Immature natural killer cell (primary cell): ENCODE results near the gene ZNF679. TPM values are rescaled to one million over a fixed set of nuclear protein-coding genes. Genes with fewer than 3 reads are reported as not detected.
"Not testable (repeated sequence)": the region's sequence is repeated elsewhere in the genome, so short reads cannot be mapped to it uniquely, and the experiment has no call there.

ENCODE experiments used
- DNase-seq, 3 donors: peaks; one replicate each; pipeline ENCODE4 v3.0.0; 2022; ENCODE audit warnings: mixed read lengths in 1 of 3
- H3K27ac Mint-ChIP-seq, 6 donors: one replicate each; pipeline ENCODE4 v1.8.0; 2020; ENCODE audit warnings: mixed read lengths in 6 of 6, mild to moderate bottlenecking in 5 of 6, inconsistent platforms in 4 of 6, moderate library complexity in 3 of 6
- H3K27me3 Mint-ChIP-seq, 3 donors: one replicate each; pipeline ENCODE4 v1.8.0; 2020 to 2021; ENCODE audit warnings: low read depth in 3 of 3, mild to moderate bottlenecking in 3 of 3, mixed read lengths in 3 of 3, moderate library complexity in 3 of 3, inconsistent platforms in 1 of 3
- H3K36me3 Mint-ChIP-seq, 3 donors: one replicate each; pipeline ENCODE4 v1.8.0; 2020; ENCODE audit warnings: mixed read lengths in 3 of 3, inconsistent platforms in 2 of 3, mild to moderate bottlenecking in 2 of 3
- H3K4me1 Mint-ChIP-seq, 2 donors: one replicate each; pipeline ENCODE4 v1.8.0; 2020; ENCODE audit warnings: inconsistent platforms in 2 of 2, mild to moderate bottlenecking in 2 of 2, mixed read lengths in 2 of 2, moderate library complexity in 1 of 2
- H3K4me3 Mint-ChIP-seq, 5 donors: one replicate each; pipeline ENCODE4 v1.8.0; 2020; ENCODE audit warnings: mild to moderate bottlenecking in 5 of 5, mixed read lengths in 5 of 5, inconsistent platforms in 3 of 5, moderate library complexity in 3 of 5
- H3K9me3 Mint-ChIP-seq, 6 donors: one replicate each; pipeline ENCODE4 v1.8.0; 2020; ENCODE audit warnings: mild to moderate bottlenecking in 6 of 6, mixed read lengths in 6 of 6, inconsistent platforms in 4 of 6, moderate library complexity in 3 of 6
- polyA plus RNA-seq, 3 donors: library from polyadenylated mRNA; unstranded; fragments of 300-500 nt; fragmentation: Illumina TruSeq; gene quantifications; one replicate each; pipeline ENCODE4 v1.2.3, GENCODE V29; 2021

Gene ZNF679
- polyA plus RNA-seq: not detected

- not testable (repeated sequence) for H3K27me3 Mint-ChIP-seq, H3K4me3 Mint-ChIP-seq, H3K4me1 Mint-ChIP-seq, DNase-seq, H3K27ac Mint-ChIP-seq, H3K36me3 Mint-ChIP-seq
- H3K9me3 Mint-ChIP-seq: peaks cover 26 to 76% (median 54%) of the 10 kb centered on the region in 6 donors
These were observed at the start of gene ZNF679 for GRCh38 chr7:64228174-64228573. Gene ZNF679 (plus strand): TSS chr7:64228474. CDS start chr7:64249118, 20,644 bp downstream.

GRCh38 chr7:64180989-64181388 is 47.3 kb upstream of the ZNF679 start:
- Mint-ChIP-seq H3K4me3 (no peak overlapping the region), H3K27me3 (peaks cover 0 to 1% (median 0%) of the 10 kb centered on the region in 3 donors), H3K9me3 (peaks cover 0 to 19% (median 6%) of the 10 kb centered on the region in 6 donors), H3K36me3 (no peaks in the 10 kb centered on the region), H3K4me1 (peaks cover 0 to 6% of the 10 kb centered on the region in 2 donors), H3K27ac (no peak overlapping the region)
- no peak for DNase-seq

DNA sequence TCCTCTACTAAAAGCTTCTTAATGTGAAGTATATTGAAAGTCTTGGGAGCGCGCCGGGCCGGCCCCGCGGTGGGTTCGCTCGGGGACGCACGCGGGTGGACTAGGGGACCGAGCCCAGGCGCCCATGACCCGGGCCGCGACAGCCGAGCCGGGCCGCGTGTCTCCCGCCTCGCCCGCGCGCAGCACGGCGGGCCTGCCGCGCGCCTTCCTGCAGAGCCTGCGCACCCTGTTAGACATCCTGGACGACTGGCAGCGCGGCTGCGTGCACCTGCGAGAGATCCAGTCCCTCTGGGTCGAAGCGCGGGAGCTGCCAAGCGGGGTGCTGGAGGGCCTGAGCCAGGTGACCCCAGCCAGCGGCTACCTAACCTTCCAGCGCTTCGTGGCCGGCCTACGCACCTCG is 46.7 kb upstream of the ZNF679 start:
- no peaks in the 10 kb centered on the region for H3K36me3 Mint-ChIP-seq
- no peak for DNase-seq
- H3K4me3 Mint-ChIP-seq: no peak overlapping the region
- H3K9me3 Mint-ChIP-seq: peaks cover 0 to 21% (median 7%) of the 10 kb centered on the region in 6 donors
- no peak overlapping the region for H3K27ac Mint-ChIP-seq
- H3K4me1 Mint-ChIP-seq: peaks cover 0 to 6% of the 10 kb centered on the region in 2 donors
- peaks cover 0 to 1% (median 0%) of the 10 kb centered on the region in 3 donors for H3K27me3 Mint-ChIP-seq

- H3K4me1 Mint-ChIP-seq: peaks cover 0 to 6% of the 10 kb centered on the region in 2 donors
- H3K4me3 Mint-ChIP-seq: no peak overlapping the region
- H3K9me3 Mint-ChIP-seq: peaks cover 0 to 21% (median 6%) of the 10 kb centered on the region in 6 donors
- no peaks in the 10 kb centered on the region for H3K36me3 Mint-ChIP-seq
- no peak for DNase-seq
- H3K27me3 Mint-ChIP-seq: peaks cover 0 to 1% (median 0%) of the 10 kb centered on the region in 3 donors
- H3K27ac Mint-ChIP-seq: no peak overlapping the region
These were observed 46.1 kb upstream of the ZNF679 start for GRCh38 chr7:64182036-64182790.

DNA sequence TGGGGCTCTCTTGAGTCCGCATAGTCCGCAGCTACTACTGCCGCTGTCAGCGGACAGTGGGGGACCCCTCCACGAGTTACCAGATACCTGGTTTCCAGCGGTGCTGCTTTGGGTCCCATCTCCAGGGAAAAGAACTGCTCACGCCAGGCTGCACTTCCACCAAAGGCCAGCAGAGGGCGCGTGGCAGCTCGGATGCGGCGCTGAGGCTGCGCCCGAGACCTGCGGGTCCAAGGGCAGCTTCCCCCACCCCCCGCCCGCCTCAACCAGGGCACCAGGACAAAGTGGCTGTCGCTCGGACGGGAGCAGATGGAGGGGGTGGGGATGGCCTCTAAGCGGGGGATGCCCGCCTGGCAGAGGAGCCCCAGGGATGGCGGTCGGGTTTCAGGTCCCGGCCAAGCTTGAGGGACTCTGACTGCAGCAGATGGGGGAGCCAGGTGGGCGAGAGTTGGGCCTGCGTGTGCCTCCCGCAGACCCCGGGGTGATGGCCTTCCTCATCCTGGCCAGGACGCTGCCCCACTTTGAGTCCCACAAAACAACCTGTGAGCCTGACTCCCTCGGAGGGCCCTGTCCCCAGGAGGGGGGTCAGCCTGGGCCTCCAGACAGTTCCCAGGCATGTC is 45.0 kb upstream of the ZNF679 start:
- Mint-ChIP-seq H3K27ac (no peak overlapping the region), H3K9me3 (peaks cover 0 to 21% (median 6%) of the 10 kb centered on the region in 6 donors)

DNA sequence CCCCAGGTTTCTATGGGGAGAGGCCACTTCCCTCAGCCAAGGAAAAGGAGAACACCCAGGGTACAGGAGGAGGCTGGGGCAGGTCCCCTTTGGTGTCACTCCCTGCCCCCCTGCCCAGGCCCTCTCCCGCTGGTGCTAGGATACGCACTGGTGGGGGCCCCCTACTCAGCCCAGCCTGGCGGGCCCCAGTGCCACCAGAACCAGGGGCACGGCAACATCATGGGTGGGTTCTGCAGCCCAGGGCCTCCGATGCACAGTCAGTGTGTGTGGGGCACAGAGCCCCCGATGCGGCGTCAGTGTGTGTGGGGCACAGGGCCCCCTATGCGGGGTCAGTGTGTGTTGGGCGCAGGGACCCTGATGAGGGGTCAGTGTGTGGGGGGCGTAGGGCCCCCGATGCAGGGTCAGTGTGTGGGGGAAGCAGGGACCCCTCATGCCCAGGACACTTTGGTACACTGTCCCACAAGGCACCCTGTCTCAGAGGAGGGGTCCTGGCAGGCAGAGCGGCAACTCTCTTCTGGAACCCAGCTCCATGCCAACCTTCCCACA is 44.4 kb upstream of the ZNF679 start:
- peaks cover 0 to 6% of the 10 kb centered on the region in 2 donors for H3K4me1 Mint-ChIP-seq
- no peak overlapping the region for H3K27ac Mint-ChIP-seq
- no peak for DNase-seq
- H3K27me3 Mint-ChIP-seq: no peaks in the 10 kb centered on the region
- peaks cover 0 to 24% (median 7%) of the 10 kb centered on the region in 6 donors for H3K9me3 Mint-ChIP-seq
- H3K4me3 Mint-ChIP-seq: no peak overlapping the region
- H3K36me3 Mint-ChIP-seq: no peaks in the 10 kb centered on the region

More for the DNA sequence above, 45.0 kb upstream of the ZNF679 start:
- DNase-seq: peak in 2 of 3 donors; percentile 3 to 19
- no peaks in the 10 kb centered on the region for H3K27me3 Mint-ChIP-seq
- H3K4me3 Mint-ChIP-seq: no peak overlapping the region
- H3K36me3 Mint-ChIP-seq: no peaks in the 10 kb centered on the region
- peaks cover 0 to 6% of the 10 kb centered on the region in 2 donors for H3K4me1 Mint-ChIP-seq

- H3K4me1 Mint-ChIP-seq: peaks cover 0 to 6% of the 10 kb centered on the region in 2 donors
- no peak overlapping the region for H3K27ac Mint-ChIP-seq
- H3K4me3 Mint-ChIP-seq: no peak overlapping the region
- DNase-seq: no peak
- H3K36me3 Mint-ChIP-seq: no peaks in the 10 kb centered on the region
- no peaks in the 10 kb centered on the region for H3K27me3 Mint-ChIP-seq
- peaks cover 0 to 29% (median 6%) of the 10 kb centered on the region in 6 donors for H3K9me3 Mint-ChIP-seq
These were observed 43.9 kb upstream of the ZNF679 start for GRCh38 chr7:64184376-64184775.

DNA sequence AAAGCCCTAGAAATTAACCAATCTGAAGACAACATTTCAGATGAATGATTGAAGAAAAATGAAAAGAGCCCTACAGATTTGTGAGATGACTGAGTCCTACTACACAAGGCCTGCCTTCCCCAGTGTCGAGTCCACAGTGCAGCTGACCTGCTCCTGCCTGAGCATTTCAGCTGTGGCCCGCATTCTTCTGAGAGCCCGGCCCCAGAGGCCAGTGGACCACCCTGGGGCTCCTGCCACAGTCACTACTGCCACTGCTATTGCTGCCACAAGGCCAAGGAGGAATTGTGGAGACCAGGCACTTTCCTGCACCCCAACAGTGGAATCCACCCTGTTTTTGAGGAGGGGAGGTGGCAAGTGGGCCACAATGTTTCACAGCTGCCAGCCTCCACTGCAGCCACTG is 40.9 kb upstream of the ZNF679 start:
- H3K9me3 Mint-ChIP-seq: peaks cover 0 to 21% (median 8%) of the 10 kb centered on the region in 6 donors
- no peaks in the 10 kb centered on the region for H3K36me3 Mint-ChIP-seq
- H3K4me1 Mint-ChIP-seq: no peaks in the 10 kb centered on the region
- no peak overlapping the region for H3K4me3 Mint-ChIP-seq
- DNase-seq: no peak
- H3K27ac Mint-ChIP-seq: no peak overlapping the region
- no peaks in the 10 kb centered on the region for H3K27me3 Mint-ChIP-seq

GRCh38 chr7:64192148-64192704 is 36.0 kb upstream of the ZNF679 start:
- Mint-ChIP-seq H3K9me3 (peaks cover 6 to 22% (median 15%) of the 10 kb centered on the region in 6 donors), H3K27ac (no peak overlapping the region), H3K4me1 (no peaks in the 10 kb centered on the region), H3K27me3 (no peaks in the 10 kb centered on the region), H3K36me3 (no peaks in the 10 kb centered on the region), H3K4me3 (no peak overlapping the region)
- DNase-seq: no peak

DNA sequence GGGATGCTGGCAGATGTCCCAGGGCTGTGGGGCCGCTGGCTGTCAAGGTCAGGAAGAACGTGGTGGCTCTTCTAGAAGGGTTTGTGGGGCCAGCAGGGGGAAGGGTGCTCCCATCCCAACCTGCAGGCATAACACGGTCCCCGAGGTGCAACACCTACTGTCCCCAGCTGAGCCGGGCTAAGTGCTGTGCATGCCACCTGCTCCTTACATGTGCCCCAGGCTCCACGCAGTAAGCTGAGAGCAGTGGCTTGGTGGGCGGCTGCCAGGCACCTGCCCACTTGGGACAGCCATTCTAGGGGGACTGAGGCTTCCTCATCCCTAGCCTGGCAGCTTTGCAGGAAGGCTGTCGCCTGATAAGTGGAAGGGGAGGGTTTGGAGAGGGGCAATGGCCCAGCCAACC is 35.5 kb upstream of the ZNF679 start:
- no peak for DNase-seq
- Mint-ChIP-seq H3K4me3 (no peak overlapping the region), H3K4me1 (no peaks in the 10 kb centered on the region), H3K27me3 (no peaks in the 10 kb centered on the region), H3K27ac (no peak overlapping the region), H3K9me3 (peaks cover 5 to 22% (median 14%) of the 10 kb centered on the region in 6 donors), H3K36me3 (no peaks in the 10 kb centered on the region)

- Mint-ChIP-seq H3K27ac (no peak within 1 kb of the TSS), H3K4me1 (no peaks in the 10 kb centered on the region), H3K4me3 (no peak within 1 kb of the TSS), H3K36me3 (no peaks in the 10 kb centered on the region), H3K27me3 (peaks cover 0 to 3% (median 0%) of the 10 kb centered on the region in 3 donors), H3K9me3 (peaks cover 10 to 40% (median 32%) of the 10 kb centered on the region in 6 donors)
- no peak for DNase-seq
These were observed 21.4 kb upstream of the ZNF679 start, which contains the start of gene ZNF735 for GRCh38 chr7:64206903-64207302. Gene ZNF735 (plus strand): TSS chr7:64207203. CDS start chr7:64207203, 0 bp downstream.

DNA sequence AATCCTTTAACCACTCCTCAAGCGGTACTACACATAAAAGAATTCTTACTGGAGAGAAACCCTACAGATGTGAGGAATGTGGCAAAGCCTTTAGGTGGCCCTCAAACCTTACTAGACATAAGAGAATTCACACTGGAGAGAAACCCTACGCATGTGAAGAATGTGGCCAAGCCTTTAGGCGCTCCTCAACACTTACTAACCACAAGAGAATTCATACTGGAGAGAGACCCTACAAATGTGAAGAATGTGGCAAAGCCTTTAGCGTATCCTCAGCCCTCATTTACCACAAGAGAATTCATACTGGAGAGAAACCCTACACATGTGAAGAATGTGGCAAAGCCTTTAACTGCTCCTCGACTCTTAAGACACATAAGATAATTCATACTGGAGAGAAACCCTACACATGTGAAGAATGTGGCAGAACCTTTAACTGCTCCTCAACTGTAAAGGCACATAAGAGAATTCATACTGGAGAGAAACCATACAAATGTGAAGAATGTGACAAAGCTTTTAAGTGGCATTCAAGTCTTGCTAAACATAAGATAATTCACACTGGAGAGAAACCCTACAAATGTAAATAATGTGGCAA is 8.5 kb upstream of the ZNF679 start:
- H3K27me3 Mint-ChIP-seq, DNase-seq, H3K27ac Mint-ChIP-seq, H3K4me1 Mint-ChIP-seq, H3K36me3 Mint-ChIP-seq, H3K4me3 Mint-ChIP-seq: not testable (repeated sequence)
- peaks cover 30 to 69% (median 50%) of the 10 kb centered on the region in 6 donors for H3K9me3 Mint-ChIP-seq

GRCh38 chr7:64223366-64223765 is 4.9 kb upstream of the ZNF679 start:
- Mint-ChIP-seq H3K4me1 (no peaks in the 10 kb centered on the region), H3K9me3 (peaks cover 33 to 70% (median 66%) of the 10 kb centered on the region in 6 donors), H3K27me3 (peaks cover 0 to 6% (median 0%) of the 10 kb centered on the region in 3 donors), H3K4me3 (no peak overlapping the region), H3K36me3 (peaks cover 0 to 6% (median 4%) of the 10 kb centered on the region in 3 donors), H3K27ac (no peak overlapping the region)
- DNase-seq: no peak
